ENCODE data around the gene MYO18B.

MYO18B gene

DNA sequence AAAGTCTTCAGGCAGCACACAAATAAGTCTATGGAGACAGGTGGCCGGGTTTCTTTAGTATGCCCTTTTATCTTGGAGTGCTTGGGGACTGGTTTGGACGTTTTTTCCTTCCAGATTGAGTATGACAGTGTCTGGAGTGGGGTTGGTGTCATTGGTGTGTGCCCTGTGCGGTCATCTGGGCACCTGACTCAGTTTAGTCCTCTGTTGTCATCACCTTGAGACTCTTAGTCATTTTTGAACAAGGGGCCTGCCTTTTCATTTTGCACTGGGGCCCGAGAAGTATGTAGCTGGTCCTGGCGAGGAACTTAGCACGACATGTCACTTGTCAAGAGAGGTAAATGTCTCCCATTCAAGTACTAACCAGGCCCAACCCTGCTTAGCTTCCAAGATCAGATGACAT, 27.2 kb upstream of the MYO18B start:
- DNase-seq (ENCODE audit: low read depth), result no peak

DNA sequence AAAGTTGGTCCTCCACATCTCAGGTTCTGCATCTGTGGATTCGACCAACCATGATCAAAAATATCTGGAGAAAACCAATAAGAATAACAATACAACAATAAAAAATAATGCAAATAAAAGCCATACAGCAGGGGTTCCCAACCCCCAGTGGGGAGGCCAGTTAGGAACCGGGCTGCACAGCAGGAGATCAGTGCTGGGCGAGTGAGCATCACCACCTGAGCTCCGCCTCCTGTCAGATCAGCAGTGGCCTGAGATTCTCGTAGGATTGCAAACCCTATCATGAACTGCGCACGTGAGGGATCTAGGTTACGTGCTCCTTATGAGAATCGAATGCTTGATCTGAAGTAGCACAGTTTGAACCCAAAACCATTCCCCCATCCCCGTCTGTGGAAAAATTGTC, 25.4 kb upstream of the MYO18B start:
- DNase-seq (ENCODE audit: low read depth), result no peak

DNA sequence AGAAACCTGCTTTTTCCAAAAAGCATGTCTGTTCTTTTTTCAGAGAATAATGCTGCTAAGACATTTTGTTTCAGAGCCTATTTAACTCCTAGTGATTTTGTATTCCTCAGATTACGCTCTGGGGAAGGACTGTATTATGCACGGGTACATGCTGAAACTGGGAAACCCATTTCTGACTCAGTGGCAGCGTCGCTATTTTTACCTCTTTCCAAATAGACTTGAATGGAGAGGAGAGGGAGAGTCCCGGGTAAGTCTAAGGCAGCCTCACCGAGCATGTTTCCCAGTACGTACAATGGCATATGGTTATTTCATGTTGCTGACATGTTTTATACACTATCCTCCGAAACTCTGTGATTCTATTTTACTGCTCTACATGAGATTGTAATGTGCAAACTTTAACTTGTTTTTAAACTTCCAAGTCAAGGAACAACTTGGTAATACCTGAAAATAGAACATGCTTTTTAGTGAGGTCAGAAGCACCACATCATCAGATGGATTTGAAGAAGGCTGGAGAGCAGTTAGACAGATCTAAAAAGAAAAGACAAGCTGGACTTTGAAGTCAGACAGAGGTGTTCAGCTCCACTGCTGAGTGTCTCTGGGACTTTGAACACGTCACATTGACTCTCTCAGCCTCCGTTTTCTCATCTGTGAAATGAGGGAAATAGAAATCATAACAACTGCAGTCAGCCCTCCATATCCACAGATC, 23.7 kb upstream of the MYO18B start:
- DNase-seq (ENCODE audit: low read depth), result no peak

GRCh38 chr22:25722223-25722622, 19.8 kb upstream of the MYO18B start:
- no peak for DNase-seq (ENCODE audit: low read depth)

DNA sequence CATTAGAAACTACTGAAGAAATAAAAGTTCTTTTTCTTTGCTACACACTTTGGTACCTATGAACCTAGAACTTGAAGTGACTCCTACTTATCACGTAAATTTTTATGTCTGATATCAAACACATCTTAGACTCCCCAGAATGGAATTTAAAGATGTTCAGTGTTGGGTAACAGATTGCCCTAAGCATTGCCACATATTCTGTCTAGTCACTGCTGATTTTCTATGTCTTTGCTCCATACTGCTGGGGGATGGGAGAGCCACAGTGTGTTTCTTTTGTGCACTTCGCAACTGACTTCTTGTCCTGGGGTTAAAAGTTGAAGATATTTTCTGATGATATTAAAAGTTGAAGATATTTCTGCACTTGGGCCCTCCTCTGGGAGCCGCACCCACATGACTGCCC, 19.4 kb upstream of the MYO18B start:
- no peak for DNase-seq (ENCODE audit: low read depth)

GRCh38 chr22:25726241-25726640, 15.7 kb upstream of the MYO18B start:
- no peak for DNase-seq (ENCODE audit: low read depth)

DNA sequence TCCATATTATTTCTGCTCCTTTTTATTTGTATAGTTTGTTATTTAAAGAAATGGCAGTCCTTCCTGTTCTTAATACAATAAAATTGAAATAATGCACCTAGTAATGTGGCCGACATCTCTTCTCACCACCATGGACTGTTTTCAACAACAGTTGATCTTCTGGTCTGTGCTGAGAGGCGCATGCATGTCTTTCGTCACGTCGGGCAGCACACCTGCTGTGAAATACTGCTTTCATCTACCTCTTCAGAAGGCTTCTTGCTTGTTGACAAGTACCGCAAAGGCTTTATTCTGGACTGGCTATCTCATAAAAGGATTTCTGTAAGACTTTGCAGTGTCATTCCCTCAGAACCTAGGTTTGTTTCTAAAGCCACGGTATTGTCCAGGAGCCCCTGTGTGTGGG, 13.9 kb upstream of the MYO18B start:
- DNase-seq (ENCODE audit: low read depth), result no peak

DNA sequence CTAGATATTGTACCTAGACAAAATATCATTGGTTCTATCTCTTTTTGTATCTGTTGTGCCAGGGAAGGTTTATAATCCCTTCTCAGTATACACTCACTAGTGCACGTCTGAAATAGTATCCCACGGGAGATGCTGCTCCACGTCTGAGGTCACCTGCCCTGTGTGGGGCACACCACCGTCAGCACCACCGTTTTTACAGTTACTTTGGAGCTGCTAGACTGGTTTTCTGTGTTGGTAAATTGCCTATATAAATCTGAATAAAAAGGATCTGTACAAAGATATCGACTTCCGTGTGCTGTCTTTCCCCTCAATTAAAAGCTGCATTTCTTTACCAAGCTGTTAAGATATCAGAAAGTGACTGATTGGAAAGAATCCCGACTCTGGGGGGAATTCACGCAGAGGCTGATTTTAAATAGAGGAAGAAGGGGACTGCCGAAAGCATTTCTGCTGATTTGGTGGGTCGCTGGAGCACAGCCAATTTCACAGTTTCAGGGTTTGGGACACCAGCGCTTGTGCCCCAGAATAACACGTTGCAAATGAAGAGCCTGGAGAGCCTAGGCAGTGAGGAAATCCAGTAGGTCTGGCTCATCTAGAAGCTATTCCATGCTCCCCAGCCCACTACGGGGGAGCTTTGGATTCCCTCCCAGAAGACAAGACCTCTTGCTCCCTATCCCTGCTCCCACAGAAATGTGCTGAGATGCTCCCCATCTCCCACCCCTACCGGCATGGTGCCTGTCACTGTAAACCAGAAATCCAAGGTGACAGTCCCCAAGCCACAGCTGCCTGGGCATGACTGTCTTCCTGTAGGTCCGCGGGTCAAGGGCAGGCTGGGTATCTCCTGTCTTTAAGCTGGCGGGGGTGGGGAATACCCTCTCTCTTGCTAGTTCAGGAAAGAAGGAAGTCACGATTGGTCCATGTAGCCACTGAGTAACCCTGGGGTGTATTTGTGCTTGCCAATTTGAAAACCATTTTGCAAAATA, 12.7 kb upstream of the MYO18B start:
- no peak for DNase-seq (ENCODE audit: low read depth)

- no peak for DNase-seq (ENCODE audit: low read depth)
Observed at GRCh38 chr22:25735650-25736049, 6.3 kb upstream of the MYO18B start.

DNA sequence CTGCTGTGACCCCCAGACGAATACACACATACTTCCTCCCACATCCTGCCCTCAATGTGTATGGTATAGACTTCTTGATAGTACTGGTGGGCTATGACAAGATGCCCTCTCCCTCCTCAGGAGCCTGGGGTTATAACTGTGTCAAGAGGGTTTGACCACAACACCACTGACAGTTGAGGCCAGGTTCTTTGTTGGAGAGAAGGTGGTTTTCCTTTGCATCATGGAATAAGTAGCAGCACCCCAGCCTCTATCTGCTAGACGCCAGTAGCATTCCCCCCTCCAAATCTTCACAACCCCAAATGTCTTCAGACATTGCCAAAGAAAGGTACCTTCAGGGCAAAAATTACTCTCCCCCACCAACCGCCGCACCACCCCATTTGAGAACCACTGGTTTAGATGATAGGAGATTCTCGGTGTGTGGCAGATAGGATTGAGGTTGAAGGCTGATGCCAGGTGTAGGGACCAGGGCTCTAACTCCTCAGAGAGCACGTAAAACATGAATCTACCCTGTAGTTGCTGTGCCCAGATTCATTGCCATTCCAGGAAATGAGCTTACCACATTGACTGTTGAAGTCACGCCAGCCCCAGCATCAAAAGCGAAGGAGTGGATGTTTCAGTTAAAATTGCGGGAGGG, 5.5 kb upstream of the MYO18B start:
- no peak for DNase-seq (ENCODE audit: low read depth)

- no peak for DNase-seq (ENCODE audit: low read depth)
Observed at GRCh38 chr22:25739659-25740344, 2.2 kb upstream of the MYO18B start.

GRCh38 chr22:25742918-25743708, 1.1 kb downstream of the MYO18B start:
- DNase-seq (ENCODE audit: low read depth), result no peak

DNA sequence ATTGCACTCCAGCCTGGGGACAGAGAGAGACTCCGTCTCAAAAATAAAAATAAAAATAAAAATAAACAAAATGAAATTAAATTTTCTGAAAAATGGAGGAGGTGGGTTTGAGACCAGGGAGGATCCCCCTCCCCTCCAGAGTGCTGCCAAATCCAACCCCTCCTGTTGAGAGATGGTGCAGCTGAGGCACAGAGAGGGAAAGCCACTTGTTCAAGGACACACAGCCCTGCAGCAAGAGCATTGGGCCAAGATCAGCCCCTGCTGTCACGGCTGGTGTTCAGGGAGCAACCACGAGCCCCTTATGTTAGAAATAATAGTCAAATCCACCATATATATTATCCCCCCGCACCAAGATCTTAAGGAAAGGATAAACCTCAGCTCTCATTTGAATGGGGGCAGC, 2.7 kb downstream of the MYO18B start:
- no peak for DNase-seq (ENCODE audit: low read depth)

- DNase-seq (ENCODE audit: low read depth), result peak; percentile 41
Observed at GRCh38 chr22:25745341-25746011, 3.5 kb downstream of the MYO18B start.

GRCh38 chr22:25746012-25746373, 4.0 kb downstream of the MYO18B start:
- no peak for DNase-seq (ENCODE audit: low read depth)

- peak; percentile 92 for DNase-seq (ENCODE audit: low read depth)
Observed at GRCh38 chr22:25747245-25747944, 5.4 kb downstream of the MYO18B start.

- no peak for DNase-seq (ENCODE audit: low read depth)
Observed at GRCh38 chr22:25748140-25748539, 6.2 kb downstream of the MYO18B start.

GRCh38 chr22:25748704-25749103, 6.7 kb downstream of the MYO18B start:
- no peak for DNase-seq (ENCODE audit: low read depth)

GRCh38 chr22:25749420-25750169, 7.6 kb downstream of the MYO18B start:
- DNase-seq (ENCODE audit: low read depth), result no peak

Measured in GM04503 (cell line).